Endothelial cell of hepatic sinusoid (primary cell): Measurements from ENCODE around the gene ZNG1E.
"Not testable (repeated sequence)": the region's sequence is repeated elsewhere in the genome, so short reads cannot be mapped to it uniquely, and the experiment has no call there.

Source experiments
- in situ Hi-C: cut with HindIII; loops from 2 replicates; pipeline ENCODE4 v1.10.0; 2017; ENCODE audit warnings: low sequenced_read_pairs

ZNG1E gene

GRCh38 chr9:65675589-65676021, at the start of gene ZNG1E:
TSS of gene ZNG1E (plus strand) at chr9:65675928. CDS start at chr9:65675977, 49 bp downstream.
- in situ Hi-C loops: not testable (repeated sequence)

- in situ Hi-C loops: not testable (repeated sequence)
These were observed 2.1 kb upstream of the ZNG1E start for GRCh38 chr9:65673579-65673978.

GRCh38 chr9:65675018-65675417, 710 bp upstream of the ZNG1E start:
- in situ Hi-C loops: not testable (repeated sequence)

- in situ Hi-C loops: not testable (repeated sequence)
These were observed 661 bp downstream of the ZNG1E start for GRCh38 chr9:65676389-65676788.

GRCh38 chr9:65678533-65678932, 2.8 kb downstream of the ZNG1E start:
- in situ Hi-C loops: not testable (repeated sequence)

- in situ Hi-C loops: not testable (repeated sequence)
These were observed 27.8 kb downstream of the ZNG1E start for GRCh38 chr9:65703550-65703949.

GRCh38 chr9:65714445-65714844, 38.7 kb downstream of the ZNG1E start:
- in situ Hi-C loops: not testable (repeated sequence)

GRCh38 chr9:65737096-65737564, 61.4 kb downstream of the ZNG1E start, which contains the start of gene FOXD4L4:
TSS of gene FOXD4L4 (plus strand) at chr9:65737146. CDS start at chr9:65737146, 0 bp downstream.
- in situ Hi-C loops: not testable (repeated sequence)

GRCh38 chr9:65738133-65738532, 62.4 kb downstream of the ZNG1E start:
- in situ Hi-C loops: not testable (repeated sequence)
